Measurements from ENCODE around the gene ABCB11. TPM values are rescaled to one million over a fixed set of nuclear protein-coding genes. Genes with fewer than 3 reads are reported as not detected.

The ABCB11 gene
- total RNA-seq, 1 donor = not detected

DNA sequence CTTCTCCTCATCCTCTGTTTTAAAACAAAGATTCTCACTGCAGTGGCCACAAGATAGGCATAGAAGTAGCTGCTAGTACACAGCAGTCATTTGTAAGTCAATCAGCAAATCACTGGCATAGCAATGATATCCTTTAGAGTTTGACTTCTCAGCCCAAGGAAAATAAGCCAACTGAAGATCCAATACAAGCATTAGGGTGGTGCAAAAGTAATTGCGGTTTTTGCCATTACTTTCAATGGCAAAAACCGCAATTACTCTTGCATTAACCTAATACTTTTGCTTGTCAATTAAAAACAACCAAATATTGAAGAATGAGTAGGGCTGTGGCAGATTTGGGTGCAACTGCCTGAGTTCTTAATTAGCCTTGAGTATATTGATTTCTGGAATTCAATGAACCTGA lies 127.2 kb downstream of the ABCB11 start:
- no peak overlapping the region for H3K4me3 ChIP-seq (ENCODE audit: insufficient read depth, low read length)
- no peak overlapping the region for H2AFZ ChIP-seq (ENCODE audit: low read length)
- no peaks in the 10 kb centered on the region for H4K20me1 ChIP-seq (ENCODE audit: insufficient read depth, low read length)
- H3K4me1 ChIP-seq (ENCODE audit: insufficient read depth, low read length) = no peaks in the 10 kb centered on the region
- H3K27me3 ChIP-seq (ENCODE audit: insufficient read depth, low read length) = peaks cover 63% of the 10 kb centered on the region
- H3K27ac ChIP-seq (ENCODE audit: low read depth, low read length) = no peak overlapping the region
- no peak for DNase-seq (ENCODE audit: insufficient read length, low spot score, missing footprints)
- no peak overlapping the region for H3K4me2 ChIP-seq (ENCODE audit: insufficient read depth, low read length)
- H3K9me3 ChIP-seq (ENCODE audit: low read depth, low read length) = no peaks in the 10 kb centered on the region
- H3K79me2 ChIP-seq (ENCODE audit: insufficient read depth, low read length) = no peaks in the 10 kb centered on the region
- TF ChIP-seq CTCF (IDR thresholded peaks at IDR 0.05; ENCODE audit: extremely low read depth, low read depth, low read length) = no peak
- H3K36me3 ChIP-seq (ENCODE audit: insufficient read depth, low read length) = no peaks in the 10 kb centered on the region

DNA sequence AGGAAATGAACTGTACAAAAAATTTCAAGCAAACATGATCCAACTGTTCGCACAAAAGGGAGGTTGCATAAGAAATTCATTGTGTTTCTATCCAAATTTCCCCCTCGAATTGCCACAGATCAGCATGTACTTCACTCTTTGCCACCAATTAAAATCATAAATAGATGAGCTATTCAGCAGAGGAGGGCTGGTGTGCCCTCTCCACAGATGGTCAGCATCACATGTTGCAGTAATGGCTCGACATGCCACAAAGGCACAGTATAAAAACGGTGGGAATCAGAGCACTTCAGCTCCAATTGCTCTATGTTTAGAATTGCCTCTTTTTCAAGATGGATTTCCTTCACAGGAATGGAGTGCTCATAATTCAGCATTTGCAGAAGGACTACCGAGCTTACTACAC lies 130.1 kb downstream of the ABCB11 start, which contains the start of gene G6PC2:
TSS of gene G6PC2 (plus strand) at position 289 of the 400 bp plus-strand sequence. CDS start at position 330, 41 bp downstream.
- Histone ChIP-seq H3K27ac (ENCODE audit: low read depth, low read length) (no peak within 1 kb of the TSS), H3K9me3 (ENCODE audit: low read depth, low read length) (no peaks in the 10 kb centered on the region), H3K36me3 (ENCODE audit: insufficient read depth, low read length) (no peaks in the 10 kb centered on the region), H3K79me2 (ENCODE audit: insufficient read depth, low read length) (no peaks in the 10 kb centered on the region), H2AFZ (ENCODE audit: low read length) (no peak within 1 kb of the TSS), H3K4me3 (ENCODE audit: insufficient read depth, low read length) (no peak within 1 kb of the TSS), H4K20me1 (ENCODE audit: insufficient read depth, low read length) (no peaks in the 10 kb centered on the region), H3K27me3 (ENCODE audit: insufficient read depth, low read length) (peaks cover 38% of the 10 kb centered on the region), H3K4me2 (ENCODE audit: insufficient read depth, low read length) (no peak within 1 kb of the TSS), H3K4me1 (ENCODE audit: insufficient read depth, low read length) (no peaks in the 10 kb centered on the region)
- no peak for DNase-seq (ENCODE audit: insufficient read length, low spot score, missing footprints)
- no peak for TF ChIP-seq CTCF (IDR thresholded peaks at IDR 0.05; ENCODE audit: extremely low read depth, low read depth, low read length)

DNA sequence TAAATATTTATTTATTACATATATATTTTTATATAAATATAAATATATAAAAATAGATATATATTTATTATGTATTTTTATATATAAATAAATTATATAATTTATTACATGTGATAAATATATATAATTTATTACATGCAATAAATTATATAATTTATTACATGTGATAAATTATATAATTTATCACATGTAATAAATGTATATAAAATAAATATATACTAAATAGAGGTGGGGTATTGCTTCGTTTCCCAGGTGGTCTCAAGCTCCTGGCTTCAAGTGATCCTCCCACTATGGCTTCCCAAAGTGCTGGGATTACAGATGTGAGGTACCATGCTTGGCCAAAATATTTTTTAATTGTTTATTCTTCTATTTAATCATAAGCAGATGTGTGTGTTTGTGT lies 133.7 kb downstream of the ABCB11 start:
- H3K27ac ChIP-seq (ENCODE audit: low read depth, low read length) = no peak overlapping the region
- no peaks in the 10 kb centered on the region for H3K79me2 ChIP-seq (ENCODE audit: insufficient read depth, low read length)
- no peak for TF ChIP-seq CTCF (IDR thresholded peaks at IDR 0.05; ENCODE audit: extremely low read depth, low read depth, low read length)
- H3K36me3 ChIP-seq (ENCODE audit: insufficient read depth, low read length) = no peaks in the 10 kb centered on the region
- no peak overlapping the region for H2AFZ ChIP-seq (ENCODE audit: low read length)
- DNase-seq (ENCODE audit: insufficient read length, low spot score, missing footprints) = no peak
- peaks cover 20% of the 10 kb centered on the region for H3K27me3 ChIP-seq (ENCODE audit: insufficient read depth, low read length)
- no peak overlapping the region for H3K4me2 ChIP-seq (ENCODE audit: insufficient read depth, low read length)
- H3K4me3 ChIP-seq (ENCODE audit: insufficient read depth, low read length) = no peak overlapping the region
- no peaks in the 10 kb centered on the region for H3K9me3 ChIP-seq (ENCODE audit: low read depth, low read length)
- H4K20me1 ChIP-seq (ENCODE audit: insufficient read depth, low read length) = no peaks in the 10 kb centered on the region
- H3K4me1 ChIP-seq (ENCODE audit: insufficient read depth, low read length) = no peaks in the 10 kb centered on the region

GRCh38 chr2:168896783-168897182 lies 134.3 kb downstream of the ABCB11 start:
- TF ChIP-seq CTCF (IDR thresholded peaks at IDR 0.05; ENCODE audit: extremely low read depth, low read depth, low read length) = no peak
- DNase-seq (ENCODE audit: insufficient read length, low spot score, missing footprints) = no peak
- no peaks in the 10 kb centered on the region for H4K20me1 ChIP-seq (ENCODE audit: insufficient read depth, low read length)
- H3K4me3 ChIP-seq (ENCODE audit: insufficient read depth, low read length) = no peak overlapping the region
- no peak overlapping the region for H3K4me2 ChIP-seq (ENCODE audit: insufficient read depth, low read length)
- H2AFZ ChIP-seq (ENCODE audit: low read length) = no peak overlapping the region
- no peaks in the 10 kb centered on the region for H3K4me1 ChIP-seq (ENCODE audit: insufficient read depth, low read length)
- no peak overlapping the region for H3K27ac ChIP-seq (ENCODE audit: low read depth, low read length)
- H3K79me2 ChIP-seq (ENCODE audit: insufficient read depth, low read length) = no peaks in the 10 kb centered on the region
- peaks cover 19% of the 10 kb centered on the region for H3K27me3 ChIP-seq (ENCODE audit: insufficient read depth, low read length)
- no peaks in the 10 kb centered on the region for H3K36me3 ChIP-seq (ENCODE audit: insufficient read depth, low read length)
- no peaks in the 10 kb centered on the region for H3K9me3 ChIP-seq (ENCODE audit: low read depth, low read length)
